HepG2 (cell line): ENCODE results near the gene KRT71.

Experiments used
- ADNP ChIP-seq: sonication (generic); formaldehyde crosslinking; IDR thresholded peaks from 2 replicates; pipeline ENCODE4 v1.4.0; 2020; ENCODE audit warnings: missing genetic modification reagents
- FOXK2 ChIP-seq: fragments of 450-650 bp; IDR thresholded peaks from 2 replicates; pipeline ENCODE4 v1.6.1; 2016
- SIN3A ChIP-seq: IDR thresholded peaks from 2 replicates; pipeline ENCODE4 v1.6.1; 2011; ENCODE audit warnings: low read depth, mild to moderate bottlenecking, control low read depth, low read length, borderline replicate concordance
- TF ChIP-seq, protein P1 (sequence below): sonication (generic); formaldehyde crosslinking; IDR thresholded peaks from 2 replicates; pipeline ENCODE4 v1.8.1; 2023; ENCODE audit warnings: mild to moderate bottlenecking, missing genetic modification reagents
- TF ChIP-seq, protein P2 (sequence below): sonication (generic); formaldehyde crosslinking; IDR thresholded peaks from 2 replicates; pipeline ENCODE4 v1.5.0; 2020; ENCODE audit warnings: mild to moderate bottlenecking, missing genetic modification reagents, moderate library complexity

DNA sequence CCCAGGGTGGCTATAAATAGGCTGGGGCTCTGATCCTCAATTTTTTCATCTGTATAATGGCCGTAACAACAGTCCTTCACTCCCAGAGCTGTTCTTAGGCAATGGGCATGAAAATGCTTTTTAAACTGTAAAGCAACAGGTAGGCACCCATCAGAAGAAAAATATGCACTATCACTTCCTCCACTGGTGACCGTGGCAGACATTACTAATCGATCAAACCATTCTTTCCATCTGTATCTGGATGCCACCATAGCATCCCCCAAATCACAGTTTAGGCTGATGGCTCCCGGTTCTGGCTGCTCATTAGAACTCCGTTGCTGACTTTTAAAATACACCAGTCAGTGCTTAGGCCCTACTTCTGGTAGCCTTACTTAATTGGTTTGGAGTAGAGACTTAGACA is 11.2 kb downstream of the KRT71 start:
- TF ChIP-seq, protein P1, sequence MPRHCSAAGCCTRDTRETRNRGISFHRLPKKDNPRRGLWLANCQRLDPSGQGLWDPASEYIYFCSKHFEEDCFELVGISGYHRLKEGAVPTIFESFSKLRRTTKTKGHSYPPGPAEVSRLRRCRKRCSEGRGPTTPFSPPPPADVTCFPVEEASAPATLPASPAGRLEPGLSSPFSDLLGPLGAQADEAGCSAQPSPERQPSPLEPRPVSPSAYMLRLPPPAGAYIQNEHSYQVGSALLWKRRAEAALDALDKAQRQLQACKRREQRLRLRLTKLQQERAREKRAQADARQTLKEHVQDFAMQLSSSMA (CRISPR knock-in tag) = no peak
- TF ChIP-seq SIN3A (no peak), FOXK2 (no peak), ADNP (CRISPR knock-in tag) (no peak)
- TF ChIP-seq, protein P2, sequence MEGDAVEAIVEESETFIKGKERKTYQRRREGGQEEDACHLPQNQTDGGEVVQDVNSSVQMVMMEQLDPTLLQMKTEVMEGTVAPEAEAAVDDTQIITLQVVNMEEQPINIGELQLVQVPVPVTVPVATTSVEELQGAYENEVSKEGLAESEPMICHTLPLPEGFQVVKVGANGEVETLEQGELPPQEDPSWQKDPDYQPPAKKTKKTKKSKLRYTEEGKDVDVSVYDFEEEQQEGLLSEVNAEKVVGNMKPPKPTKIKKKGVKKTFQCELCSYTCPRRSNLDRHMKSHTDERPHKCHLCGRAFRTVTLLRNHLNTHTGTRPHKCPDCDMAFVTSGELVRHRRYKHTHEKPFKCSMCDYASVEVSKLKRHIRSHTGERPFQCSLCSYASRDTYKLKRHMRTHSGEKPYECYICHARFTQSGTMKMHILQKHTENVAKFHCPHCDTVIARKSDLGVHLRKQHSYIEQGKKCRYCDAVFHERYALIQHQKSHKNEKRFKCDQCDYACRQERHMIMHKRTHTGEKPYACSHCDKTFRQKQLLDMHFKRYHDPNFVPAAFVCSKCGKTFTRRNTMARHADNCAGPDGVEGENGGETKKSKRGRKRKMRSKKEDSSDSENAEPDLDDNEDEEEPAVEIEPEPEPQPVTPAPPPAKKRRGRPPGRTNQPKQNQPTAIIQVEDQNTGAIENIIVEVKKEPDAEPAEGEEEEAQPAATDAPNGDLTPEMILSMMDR (CRISPR knock-in tag) = no peak
